Skeletal muscle cell (primary cell): Measurements from ENCODE around the gene ZNF660.

ENCODE experiments used
- DNase-seq: peaks from one replicate; pipeline ENCODE4 v3.0.0-alpha.2; 2010; ENCODE audit warnings: low read depth
- H3K4me3 ChIP-seq: 2 replicates; pipeline ENCODE4 v1.5.1; 2011; ENCODE audit warnings: low read depth, mild to moderate bottlenecking, control low read depth, low read length, moderate library complexity

ZNF660 gene

GRCh38 chr3:44624749-44625480 is 40.2 kb downstream of the ZNF660 start, which contains the start of gene ZNF197:
Gene ZNF197 (plus strand): TSS chr3:44625036. CDS start chr3:44629155, 4,119 bp downstream.
- peak within 1 kb of the TSS; percentile 83 for H3K4me3 ChIP-seq
- peak; percentile 69 for DNase-seq

- H3K4me3 ChIP-seq: no peak overlapping the region
- no peak for DNase-seq
Observed at GRCh38 chr3:44628716-44629115, 44.0 kb downstream of the ZNF660 start.

GRCh38 chr3:44632193-44632592 is 47.4 kb downstream of the ZNF660 start:
- DNase-seq: no peak
- H3K4me3 ChIP-seq: no peak overlapping the region

GRCh38 chr3:44642337-44642736 is 57.6 kb downstream of the ZNF660 start:
- no peak overlapping the region for H3K4me3 ChIP-seq

GRCh38 chr3:44643024-44643423 is 58.3 kb downstream of the ZNF660 start:
- H3K4me3 ChIP-seq: no peak overlapping the region
- DNase-seq: no peak

More at GRCh38 chr3:44642337-44642736, 57.6 kb downstream of the ZNF660 start:
- no peak for DNase-seq

GRCh38 chr3:44647771-44648170 is 63.0 kb downstream of the ZNF660 start:
- H3K4me3 ChIP-seq: peak overlapping the region; percentile 87
- DNase-seq: no peak

GRCh38 chr3:44648564-44649229 is 63.9 kb downstream of the ZNF660 start, which contains the start of gene ZNF35:
Gene ZNF35 (plus strand): TSS chr3:44648732. CDS start chr3:44651068, 2,336 bp downstream.
- peak within 1 kb of the TSS; percentile 87 for H3K4me3 ChIP-seq
- DNase-seq: peak; percentile 74
